ENCODE results near the gene ADCY6.
"Not testable (repeated sequence)": the region's sequence is repeated elsewhere in the genome, so short reads cannot be mapped to it uniquely, and the experiment has no call there.

Gene ADCY6

GRCh38 chr12:48767047-48767446 is 21.8 kb downstream of the ADCY6 start:
- in situ Hi-C loops (cut with MboI; ENCODE audit: low sequenced_read_pairs), result no loop called here

- in situ Hi-C loops (cut with MboI; ENCODE audit: low sequenced_read_pairs), result no loop called here
Measured at GRCh38 chr12:48765753-48766162, 23.1 kb downstream of the ADCY6 start.

GRCh38 chr12:48764521-48764920 is 24.4 kb downstream of the ADCY6 start:
- in situ Hi-C loops (cut with MboI; ENCODE audit: low sequenced_read_pairs), result no loop called here

DNA sequence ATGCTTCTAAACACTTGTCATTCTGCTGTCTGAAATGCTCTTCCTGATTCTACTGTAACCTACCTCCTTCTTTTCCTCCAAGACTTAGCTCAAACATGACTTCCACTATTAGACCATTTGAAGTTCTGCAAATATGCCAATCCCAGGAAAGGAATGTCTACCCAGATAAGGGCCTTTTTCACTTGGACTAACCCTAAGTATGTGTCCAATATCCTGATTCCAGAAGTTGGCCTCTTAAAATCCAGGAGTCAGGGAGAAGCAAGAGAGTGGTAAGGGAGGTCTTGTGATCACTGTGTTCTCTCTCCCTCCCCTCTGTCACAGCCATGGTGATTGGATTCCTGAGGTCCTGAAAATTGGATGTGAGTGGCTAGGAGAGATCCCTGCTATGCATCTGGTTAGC is 30.2 kb downstream of the ADCY6 start:
- in situ Hi-C loops (cut with MboI; ENCODE audit: low sequenced_read_pairs), result no loop called here

- in situ Hi-C loops (cut with MboI; ENCODE audit: low sequenced_read_pairs), result no loop called here
Measured at GRCh38 chr12:48758186-48758585, 30.7 kb downstream of the ADCY6 start.

GRCh38 chr12:48750769-48751356 is 38.0 kb downstream of the ADCY6 start:
- in situ Hi-C loops (cut with MboI; ENCODE audit: low sequenced_read_pairs), result no loop called here

- in situ Hi-C loops (cut with MboI; ENCODE audit: low sequenced_read_pairs), result no loop called here
Measured at GRCh38 chr12:48750215-48750614, 38.7 kb downstream of the ADCY6 start.

GRCh38 chr12:48744251-48745008 is 44.5 kb downstream of the ADCY6 start:
- in situ Hi-C loops (cut with MboI; ENCODE audit: low sequenced_read_pairs), result loop anchor here (5.0 kb wide), 1 partner anchor 53 kb away; no protein-coding TSS in a partner anchor

DNA sequence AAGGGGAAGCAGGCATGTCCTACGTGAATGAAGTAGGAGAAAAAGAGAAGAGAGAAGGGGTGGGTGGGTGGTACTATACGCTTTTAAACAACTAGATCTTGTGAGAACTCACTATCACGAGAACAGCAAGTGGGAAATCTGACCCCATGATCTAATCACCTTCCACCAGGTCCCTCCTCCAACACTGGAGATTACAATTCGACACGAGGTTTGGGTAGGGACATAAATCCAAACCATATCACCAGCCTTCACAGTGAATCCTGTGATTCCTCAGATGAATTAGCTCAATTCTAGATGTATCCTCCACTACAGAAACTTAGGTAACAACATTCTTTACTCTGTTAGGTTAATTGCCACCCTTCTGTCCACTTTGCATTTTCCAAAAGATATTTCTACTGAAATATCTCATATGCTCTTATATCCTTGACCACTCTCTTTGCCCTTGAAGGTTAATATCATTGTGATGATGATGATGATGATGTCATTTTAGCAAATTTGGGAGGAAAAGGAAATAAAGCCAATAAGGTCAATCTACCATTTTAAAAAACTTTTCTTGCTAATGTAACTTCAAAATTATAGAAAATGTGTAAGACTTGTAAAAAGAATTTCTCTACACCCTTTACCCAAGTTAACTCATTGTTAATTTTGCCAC is 49.1 kb downstream of the ADCY6 start:
- in situ Hi-C loops (cut with MboI; ENCODE audit: low sequenced_read_pairs), result no loop called here

- in situ Hi-C loops (cut with MboI; ENCODE audit: low sequenced_read_pairs), result no loop called here
Measured at GRCh38 chr12:48736456-48736855, 52.4 kb downstream of the ADCY6 start.

DNA sequence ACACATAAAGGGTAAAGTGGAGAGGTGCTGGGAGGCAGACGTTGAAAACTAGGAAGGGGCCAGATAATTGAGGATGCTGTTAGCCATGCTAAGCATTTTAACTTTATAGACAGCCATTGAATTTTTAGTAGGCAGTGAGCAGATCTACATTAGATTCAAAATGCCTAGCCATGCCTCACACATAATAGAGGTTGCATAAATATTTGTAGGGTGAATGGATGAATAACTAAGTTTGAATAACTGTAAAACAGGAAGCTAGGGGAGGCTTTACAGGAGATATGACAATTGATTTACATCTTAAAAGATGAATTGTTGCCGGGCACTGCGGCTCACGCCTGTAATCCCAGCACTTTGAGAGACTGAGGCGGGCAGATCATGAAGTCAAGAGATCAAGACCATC is 60.1 kb downstream of the ADCY6 start:
- in situ Hi-C loops (cut with MboI; ENCODE audit: low sequenced_read_pairs), result no loop called here

- in situ Hi-C loops (cut with MboI; ENCODE audit: low sequenced_read_pairs), result not testable (repeated sequence)
Measured at GRCh38 chr12:48720737-48721136, 68.2 kb downstream of the ADCY6 start.

GRCh38 chr12:48720171-48720570 is 68.7 kb downstream of the ADCY6 start:
- in situ Hi-C loops (cut with MboI; ENCODE audit: low sequenced_read_pairs), result not testable (repeated sequence)

DNA sequence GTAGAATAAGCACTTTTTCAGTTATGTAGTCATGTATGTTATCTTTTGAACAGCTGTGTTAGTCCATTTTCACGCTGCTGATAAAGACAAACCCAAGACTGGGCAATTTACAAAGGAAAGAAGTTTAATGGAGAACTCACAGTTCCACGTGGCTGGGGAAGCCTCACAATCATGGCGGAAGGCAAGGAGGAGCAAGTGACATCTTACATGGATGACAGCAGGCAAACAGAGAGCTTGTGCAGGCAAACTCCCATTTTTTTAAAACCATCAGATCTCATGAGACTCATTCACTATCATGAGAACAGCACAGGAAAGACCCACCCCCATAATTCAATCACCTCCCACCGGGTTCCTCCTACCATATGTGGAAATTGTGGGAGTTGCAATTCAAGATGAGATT is 69.9 kb downstream of the ADCY6 start:
- in situ Hi-C loops (cut with MboI; ENCODE audit: low sequenced_read_pairs), result not testable (repeated sequence)

GRCh38 chr12:48717252-48717695 is 71.6 kb downstream of the ADCY6 start:
- in situ Hi-C loops (cut with MboI; ENCODE audit: low sequenced_read_pairs), result no loop called here

DNA sequence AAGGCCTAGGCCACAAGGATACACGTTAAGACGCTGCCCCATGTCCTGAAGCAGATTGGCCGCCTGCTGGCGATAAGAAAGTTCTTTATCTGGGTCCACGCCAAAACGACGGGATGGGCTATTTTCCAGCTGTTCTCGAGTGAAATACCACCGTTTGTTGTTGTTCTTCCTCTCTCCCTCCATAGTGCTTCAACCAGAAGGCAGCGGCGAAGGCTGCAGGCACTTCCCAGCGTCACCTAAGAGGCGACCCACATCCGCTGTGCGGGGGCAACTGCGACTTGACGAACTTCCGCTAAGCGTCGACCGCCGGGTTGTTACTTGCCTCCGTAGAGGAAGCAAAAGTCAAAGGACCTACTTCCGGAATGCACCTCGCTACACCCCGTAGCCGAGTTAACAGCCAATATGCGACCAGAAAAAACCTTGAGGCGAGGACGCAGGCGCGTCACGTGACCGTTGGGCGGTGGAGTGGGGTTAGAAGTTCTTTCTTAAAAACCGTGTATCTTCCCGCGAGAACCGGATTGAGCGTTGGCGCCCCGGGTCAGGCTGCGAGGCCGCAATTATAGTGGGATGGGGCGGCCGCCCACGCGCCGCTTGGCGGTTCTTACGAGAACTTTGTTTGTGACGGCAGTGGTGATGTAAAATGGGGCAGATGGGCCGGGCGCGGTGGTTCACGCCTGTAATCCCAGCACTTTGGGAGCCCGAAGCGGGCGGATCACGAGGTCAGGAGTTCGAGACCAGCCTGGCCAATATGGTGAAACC is 72.2 kb downstream of the ADCY6 start, which contains the start of gene CCNT1:
Gene CCNT1 (minus strand): TSS at position 215 of the 759 bp plus-strand sequence. CDS start 32 bp downstream, at position 183.
- in situ Hi-C loops (cut with MboI; ENCODE audit: low sequenced_read_pairs), result no loop called here

Data from HL-60/S4 treated with retinoic acid at 250 ng/mL for 4 days and 3 days (cell line).